Kidney glomerular epithelial cell (primary cell): Measurements from ENCODE around the gene EYA2.
A peak's percentile ranks its signal among the peaks of the same experiment; 100 is the strongest.
"Not testable (repeated sequence)": the region's sequence is repeated elsewhere in the genome, so short reads cannot be mapped to it uniquely, and the experiment has no call there.

Source experiments
- DNase-seq: peaks from one replicate; lab custom pipeline; 2025; lab: John Stamatoyannopoulos, UW

The EYA2 gene

GRCh38 chr20:47204850-47205122 lies 310.1 kb downstream of the EYA2 start:
- DNase-seq = not testable (repeated sequence)

- DNase-seq = peak; percentile 40
Measured at GRCh38 chr20:47205577-47206123, 311.0 kb downstream of the EYA2 start.

GRCh38 chr20:47206552-47206951 lies 311.9 kb downstream of the EYA2 start:
- not testable (repeated sequence) for DNase-seq

- DNase-seq = no peak
Measured at GRCh38 chr20:47206962-47207641, 312.5 kb downstream of the EYA2 start.

- DNase-seq = no peak
Measured at GRCh38 chr20:47208534-47209174, 314.0 kb downstream of the EYA2 start.

DNA sequence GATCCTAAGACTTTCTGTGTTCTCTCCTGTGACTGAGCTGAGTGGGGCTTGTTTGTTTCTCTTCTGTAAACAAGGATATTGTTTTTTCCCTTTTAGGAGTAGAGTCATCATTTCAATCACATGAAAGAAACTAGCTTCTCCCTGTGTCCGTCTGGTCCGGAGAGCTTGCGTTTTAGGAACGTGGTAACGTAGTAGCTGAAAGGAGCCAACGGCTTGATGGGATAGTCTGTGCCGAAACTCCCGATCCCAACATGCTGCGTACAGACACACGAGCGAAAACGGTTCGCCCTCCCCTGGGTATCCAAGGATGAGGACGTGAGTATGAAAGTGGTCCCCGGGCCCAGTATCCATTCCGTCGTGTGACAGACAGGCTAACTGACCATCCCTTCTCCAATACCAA lies 315.3 kb downstream of the EYA2 start:
- DNase-seq = no peak

GRCh38 chr20:47210470-47210869 lies 315.8 kb downstream of the EYA2 start:
- no peak for DNase-seq

DNA sequence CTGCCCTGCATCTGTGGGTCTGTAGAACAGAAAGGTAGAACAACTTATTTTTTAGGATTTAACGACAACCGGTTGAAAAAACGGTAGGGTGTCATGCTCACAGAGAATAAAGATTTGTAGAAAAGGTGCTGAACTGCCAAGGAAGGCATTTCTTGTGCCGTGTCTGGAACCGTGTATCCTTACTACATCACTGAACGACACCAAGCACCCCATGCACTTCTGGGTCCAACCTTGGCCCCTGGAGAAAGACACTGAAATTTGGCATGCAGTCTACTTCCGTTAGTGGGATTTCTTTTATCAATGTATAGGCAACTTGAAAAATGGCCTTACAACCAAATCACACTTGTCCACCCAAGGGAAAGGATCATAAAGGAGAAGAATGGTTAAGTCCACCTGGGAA lies 316.4 kb downstream of the EYA2 start:
- DNase-seq = no peak

DNA sequence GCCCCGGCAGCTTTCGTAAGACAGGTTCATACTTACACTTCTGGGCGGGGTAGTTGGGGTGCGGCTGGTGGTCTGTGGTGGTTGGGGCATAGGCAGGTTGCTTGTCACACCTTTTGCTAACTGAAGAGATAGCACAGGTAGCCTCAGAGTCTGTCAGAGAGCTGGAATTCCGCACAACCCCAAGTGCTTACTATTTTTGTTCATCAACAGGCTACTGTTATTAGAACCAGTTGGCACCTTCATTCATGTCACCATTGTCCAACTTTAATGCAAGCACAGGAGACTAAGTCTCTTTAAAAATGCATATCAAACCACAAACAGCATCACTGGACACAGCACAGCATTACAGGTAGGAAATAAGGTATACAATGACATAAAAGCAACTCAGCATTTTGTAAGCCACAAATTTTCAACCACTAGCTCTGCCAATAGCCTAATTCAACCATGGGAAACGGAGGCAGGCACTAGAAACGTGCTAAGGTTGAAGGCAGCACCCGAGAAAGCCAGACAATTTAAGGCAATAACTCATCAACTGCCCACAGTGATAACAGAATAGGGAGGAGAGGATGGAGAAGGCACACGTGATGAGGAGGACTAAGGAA lies 318.1 kb downstream of the EYA2 start:
- DNase-seq = no peak

DNA sequence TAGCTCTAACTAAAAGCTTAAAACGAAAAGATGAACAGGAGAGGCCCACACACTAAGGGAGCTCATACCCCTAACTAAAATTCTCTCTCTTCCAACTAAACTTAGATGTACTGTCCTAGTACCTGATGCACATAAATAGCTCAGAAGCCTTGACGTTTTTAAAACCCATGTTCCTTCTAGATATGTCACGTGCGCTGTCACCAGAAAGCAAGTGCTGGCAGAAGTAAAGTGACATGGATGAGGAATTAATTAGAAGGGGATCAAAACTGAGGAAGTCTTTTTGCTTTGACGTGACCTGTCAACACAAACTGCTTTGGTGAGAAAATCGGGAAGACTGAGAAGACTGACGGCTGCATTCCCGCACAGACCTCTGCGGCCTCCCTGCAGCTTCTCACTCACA lies 319.3 kb downstream of the EYA2 start:
- no peak for DNase-seq

- DNase-seq = no peak
Measured at GRCh38 chr20:47215653-47216397, 321.2 kb downstream of the EYA2 start.

DNA sequence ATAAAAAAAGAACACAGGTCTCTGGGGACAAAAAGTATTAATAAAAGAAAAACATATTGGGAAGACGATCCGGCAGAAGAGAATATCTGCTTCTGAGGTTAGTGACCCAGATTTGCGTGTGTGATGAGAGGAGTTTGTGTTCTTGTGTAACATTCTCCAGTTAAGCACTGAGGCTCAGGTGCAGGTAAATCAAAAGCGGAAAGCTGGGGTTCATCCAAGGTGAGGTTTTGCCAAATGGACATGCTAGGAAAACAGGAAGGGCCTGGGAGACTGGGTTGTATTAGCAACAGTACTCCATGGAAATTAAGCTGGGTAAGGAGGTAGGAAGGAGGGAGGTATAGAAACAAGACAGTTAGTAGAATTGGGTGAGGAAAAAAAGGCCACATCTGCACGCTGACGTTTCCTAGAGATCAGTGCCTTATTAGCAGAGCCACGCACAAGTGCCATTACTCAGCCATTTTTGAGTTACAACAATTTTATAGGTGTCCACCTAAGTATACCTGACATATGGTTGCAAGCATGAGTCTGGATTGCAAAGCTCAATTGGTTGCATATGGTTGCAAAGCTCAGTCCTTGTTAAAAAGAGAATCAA lies 322.3 kb downstream of the EYA2 start:
- no peak for DNase-seq

DNA sequence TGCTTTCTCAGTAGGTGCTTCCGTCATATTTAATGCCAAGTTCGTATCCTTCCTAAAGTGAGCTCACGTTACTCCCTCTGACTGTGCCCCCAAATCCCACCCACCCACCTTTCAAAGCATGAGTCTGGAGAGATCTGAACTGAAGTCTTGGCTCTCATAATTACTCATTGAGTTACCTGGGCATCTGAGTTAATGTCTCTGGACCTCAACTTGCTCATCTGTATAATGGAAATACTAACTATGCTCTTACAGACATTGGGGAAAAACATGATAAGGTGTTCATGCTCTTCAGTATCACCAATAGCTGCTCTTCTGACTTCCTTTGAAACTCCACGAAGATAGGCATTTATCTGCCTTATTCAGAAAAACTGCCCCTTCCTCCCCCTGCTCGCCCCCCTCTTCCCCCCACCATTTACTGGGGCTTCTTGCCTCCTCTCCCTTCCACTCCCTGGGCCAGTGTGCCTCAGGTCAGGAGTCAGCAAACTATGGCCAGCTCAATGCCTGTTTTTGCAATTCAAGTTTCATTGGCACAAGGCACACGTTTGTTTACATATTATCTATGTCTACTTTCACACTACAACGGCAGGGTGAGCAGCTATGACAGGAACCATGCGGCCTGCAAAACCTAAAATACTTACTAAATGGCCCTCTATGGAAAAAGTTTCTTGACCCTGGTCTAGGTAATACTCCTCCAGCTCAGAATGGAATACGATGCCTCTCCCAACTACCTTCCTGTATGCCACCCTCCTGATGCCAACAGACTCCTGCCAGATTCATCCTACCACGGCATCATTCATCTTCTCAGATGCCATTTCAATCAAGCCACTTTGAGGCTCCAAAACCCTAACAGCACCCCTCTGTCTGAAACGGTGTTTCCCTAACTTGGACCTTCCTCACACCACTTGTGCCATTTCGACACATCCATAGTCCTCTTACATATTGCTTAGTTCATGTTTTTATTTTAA lies 323.1 kb downstream of the EYA2 start:
- no peak for DNase-seq

GRCh38 chr20:47220161-47220582 lies 325.5 kb downstream of the EYA2 start:
- no peak for DNase-seq

DNA sequence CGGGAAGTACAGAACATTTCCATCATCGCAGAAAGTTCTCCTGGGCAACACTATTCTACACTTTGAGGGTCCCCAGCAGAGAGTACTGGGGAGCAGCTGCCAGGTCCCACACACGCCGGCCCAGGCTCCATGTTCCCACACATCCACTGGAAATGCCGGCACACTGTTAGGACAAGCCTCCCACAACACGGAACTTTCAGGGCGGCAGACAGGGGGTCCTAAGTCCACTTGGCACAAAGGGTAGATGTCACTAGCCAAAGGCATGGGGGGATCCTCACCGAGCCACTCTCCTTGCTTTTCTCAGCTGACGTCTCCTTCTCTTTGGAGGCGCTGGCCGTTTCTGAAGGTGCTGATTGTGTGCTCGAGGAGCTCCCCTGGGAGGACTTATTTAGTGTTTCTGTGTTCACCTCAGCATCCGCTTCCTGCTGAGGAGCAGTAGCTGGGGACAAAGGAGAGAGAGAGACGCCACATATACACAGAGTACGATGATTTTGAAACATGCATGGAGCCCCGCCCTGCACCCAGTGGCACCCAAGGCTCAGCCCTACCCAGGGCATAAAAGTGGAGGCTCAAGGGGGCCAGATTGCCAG lies 326.5 kb downstream of the EYA2 start:
- DNase-seq = no peak

GRCh38 chr20:47222468-47223119 lies 328.0 kb downstream of the EYA2 start:
- no peak for DNase-seq

GRCh38 chr20:47223896-47224295 lies 329.3 kb downstream of the EYA2 start:
- no peak for DNase-seq

DNA sequence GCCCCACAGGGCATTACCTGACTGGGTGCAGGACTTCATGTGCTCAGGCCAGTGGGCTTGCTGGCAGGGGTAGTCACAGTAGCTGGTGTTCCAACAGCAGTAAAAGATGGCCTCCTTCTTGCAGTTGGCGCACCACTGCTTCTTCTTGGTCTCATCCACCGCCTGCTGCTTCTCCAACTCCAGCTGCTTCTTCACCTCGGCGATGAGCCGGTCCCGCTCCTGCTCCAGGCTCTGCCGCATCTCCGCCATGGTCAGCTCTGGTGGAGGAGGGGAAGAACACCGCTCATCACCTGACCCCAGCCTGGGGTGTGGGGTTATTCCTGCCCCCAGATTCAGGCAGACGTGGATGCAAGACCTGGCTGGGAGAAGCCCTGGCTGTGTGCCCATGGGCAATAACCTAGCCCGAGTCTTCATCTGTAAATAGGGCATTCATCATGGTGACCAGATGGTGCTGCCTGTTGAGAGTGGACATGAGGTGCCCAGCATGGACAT lies 329.7 kb downstream of the EYA2 start:
- DNase-seq = no peak

DNA sequence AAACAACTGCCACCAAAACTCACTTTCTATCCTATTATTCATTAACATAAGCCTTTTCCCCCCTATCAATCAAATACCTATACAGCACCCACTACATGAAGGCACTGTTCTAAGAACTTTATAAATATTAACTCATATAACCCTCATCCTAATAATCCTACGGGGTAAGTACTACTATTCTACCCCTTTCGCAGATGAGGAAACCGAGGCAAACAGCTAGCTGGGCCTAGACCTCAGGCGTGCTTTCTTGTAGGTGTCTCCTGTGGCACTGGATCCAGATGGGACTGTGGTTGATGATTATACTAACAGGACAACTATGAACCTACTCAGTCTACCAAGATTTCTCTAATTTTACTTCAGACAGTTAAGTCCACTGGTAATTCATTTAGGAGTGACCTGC lies 330.2 kb downstream of the EYA2 start:
- no peak for DNase-seq

DNA sequence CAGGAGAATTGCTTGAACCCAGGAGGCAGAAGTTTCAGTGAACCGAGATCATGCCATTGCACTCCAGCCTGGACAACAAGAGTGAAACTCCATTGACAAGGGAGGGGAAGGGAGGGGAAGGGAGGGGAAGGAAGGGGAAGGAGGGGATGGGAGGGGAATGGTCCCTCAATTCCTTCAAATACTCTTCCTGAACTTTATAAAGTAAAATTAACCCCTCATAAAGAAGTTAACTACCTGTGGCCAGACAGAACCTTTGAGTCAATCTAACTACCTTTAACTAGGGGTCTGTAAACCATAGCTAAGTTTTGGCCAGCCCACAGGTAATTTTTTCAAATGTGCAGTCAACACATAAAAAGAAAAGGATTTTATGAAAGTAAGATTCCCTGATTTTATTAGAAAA lies 330.8 kb downstream of the EYA2 start:
- no peak for DNase-seq
